Sigmoid colon (tissue), 3 donors: ENCODE results near the gene DGCR2.

ENCODE experiments used
- POLR2A ChIP-seq, 2 donors: fragments of 450-650 bp; IDR thresholded peaks; one replicate each; pipeline ENCODE4 v1.6.1; 2016; ENCODE audit warnings: antibody characterized with exemption in 2 of 2, mild to moderate bottlenecking in 2 of 2, moderate library complexity in 2 of 2
- TF ChIP-seq, protein P1 (sequence below), 4 experiments: fragments of 450-650 bp in 3 of 4; fragments of 200-600 bp in 1 of 4; IDR thresholded peaks; one replicate each; pipeline ENCODE4 v1.5.1; 2016 to 2019; ENCODE audit warnings: antibody characterized with exemption in 4 of 4, mild to moderate bottlenecking in 3 of 4, moderate library complexity in 2 of 4

DNA sequence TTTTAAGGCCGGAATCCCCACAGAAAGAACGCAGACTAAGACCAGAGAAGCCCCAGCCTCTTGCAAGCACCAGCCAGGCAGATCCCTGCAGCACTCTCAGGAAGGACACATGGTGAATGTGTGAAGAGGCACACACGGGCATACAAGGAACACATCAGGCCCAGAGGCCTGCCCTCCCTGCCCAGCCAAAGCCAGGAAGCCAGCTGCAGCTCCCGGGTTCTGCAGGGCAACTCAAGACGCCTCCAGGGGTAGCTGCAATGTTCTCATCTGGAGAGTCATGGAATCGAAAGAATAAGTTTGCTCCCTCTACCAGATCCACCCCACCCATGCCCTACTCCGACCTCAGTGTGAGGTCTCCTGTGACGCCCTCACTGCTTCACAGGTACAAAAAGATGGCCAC is 2.3 kb downstream of the DGCR2 start:
- TF ChIP-seq, protein P1, sequence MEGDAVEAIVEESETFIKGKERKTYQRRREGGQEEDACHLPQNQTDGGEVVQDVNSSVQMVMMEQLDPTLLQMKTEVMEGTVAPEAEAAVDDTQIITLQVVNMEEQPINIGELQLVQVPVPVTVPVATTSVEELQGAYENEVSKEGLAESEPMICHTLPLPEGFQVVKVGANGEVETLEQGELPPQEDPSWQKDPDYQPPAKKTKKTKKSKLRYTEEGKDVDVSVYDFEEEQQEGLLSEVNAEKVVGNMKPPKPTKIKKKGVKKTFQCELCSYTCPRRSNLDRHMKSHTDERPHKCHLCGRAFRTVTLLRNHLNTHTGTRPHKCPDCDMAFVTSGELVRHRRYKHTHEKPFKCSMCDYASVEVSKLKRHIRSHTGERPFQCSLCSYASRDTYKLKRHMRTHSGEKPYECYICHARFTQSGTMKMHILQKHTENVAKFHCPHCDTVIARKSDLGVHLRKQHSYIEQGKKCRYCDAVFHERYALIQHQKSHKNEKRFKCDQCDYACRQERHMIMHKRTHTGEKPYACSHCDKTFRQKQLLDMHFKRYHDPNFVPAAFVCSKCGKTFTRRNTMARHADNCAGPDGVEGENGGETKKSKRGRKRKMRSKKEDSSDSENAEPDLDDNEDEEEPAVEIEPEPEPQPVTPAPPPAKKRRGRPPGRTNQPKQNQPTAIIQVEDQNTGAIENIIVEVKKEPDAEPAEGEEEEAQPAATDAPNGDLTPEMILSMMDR (IDR thresholded peaks at IDR 0.05) = no peak
- TF ChIP-seq POLR2A (IDR thresholded peaks at IDR 0.05) = no peak
